GM23338 (cell line): ENCODE data around the gene RBP3. TPM values are rescaled to one million over a fixed set of nuclear protein-coding genes. Genes with fewer than 3 reads are reported as not detected.

Experiments used
- ATAC-seq: fragments of 200-7000 bp; cut with Tn5 transposase; 3 replicates; pipeline ENCODE4 v1.9.1; 2020
- DNase-seq: peaks from one replicate; pipeline ENCODE4 v3.0.0-alpha.2; 2015; ENCODE audit warnings: low spot score
- H2AFZ ChIP-seq: fragments of 200-600 bp; sonication (generic); 2 replicates; pipeline ENCODE4 v1.8.0; 2016; ENCODE audit warnings: antibody characterized with exemption, mild to moderate bottlenecking, moderate library complexity
- H3F3A ChIP-seq: fragments of 200-600 bp; sonication (generic); replicated peaks from 2 replicates; pipeline ENCODE4 v1.8.0; 2017; ENCODE audit warnings: antibody characterized with exemption, mixed run types, low read depth
- H3K27ac ChIP-seq: fragments of 200-600 bp; sonication (generic); 2 replicates; pipeline ENCODE4 v1.6.1; 2016; ENCODE audit warnings: low read depth
- H3K27me3 ChIP-seq: fragments of 200-600 bp; sonication (generic); 2 replicates; pipeline ENCODE4 v1.8.0; 2016; ENCODE audit warnings: mild to moderate bottlenecking, mixed run types, moderate library complexity; ENCODE audit not compliant: insufficient read depth
- H3K36me3 ChIP-seq: fragments of 200-600 bp; sonication (generic); 2 replicates; pipeline ENCODE4 v1.8.0; 2016; ENCODE audit warnings: mild to moderate bottlenecking; ENCODE audit not compliant: insufficient read depth
- H3K4me1 ChIP-seq: fragments of 200-600 bp; sonication (generic); 2 replicates; pipeline ENCODE4 v1.8.0; 2016; ENCODE audit warnings: mild to moderate bottlenecking, moderate library complexity; ENCODE audit not compliant: insufficient read depth
- H3K4me2 ChIP-seq: fragments of 200-600 bp; sonication (generic); 2 replicates; pipeline ENCODE4 v1.7.1; 2017; ENCODE audit warnings: mixed run types
- H3K4me3 ChIP-seq: fragments of 200-600 bp; sonication (generic); 2 replicates; pipeline ENCODE4 v1.6.1; 2016; ENCODE audit warnings: mixed run types
- H3K79me2 ChIP-seq: fragments of 200-600 bp; sonication (generic); replicated peaks from 2 replicates; pipeline ENCODE4 v1.8.0; 2017; ENCODE audit warnings: mild to moderate bottlenecking; ENCODE audit not compliant: insufficient read depth
- H3K9me2 ChIP-seq: fragments of 200-600 bp; sonication (generic); 2 replicates; pipeline ENCODE4 v1.8.0; 2017; ENCODE audit not compliant: insufficient read depth
- H4K20me1 ChIP-seq: fragments of 200-600 bp; sonication (generic); replicated peaks from 2 replicates; pipeline ENCODE4 v1.8.0; 2017; ENCODE audit warnings: mild to moderate bottlenecking; ENCODE audit not compliant: insufficient read depth
- H3K27ac Mint-ChIP-seq: 2 replicates; pipeline ENCODE4 v1.8.0; 2020; ENCODE audit warnings: inconsistent platforms, mild to moderate bottlenecking, moderate library complexity, mixed read lengths
- H3K27me3 Mint-ChIP-seq: 3 replicates; pipeline ENCODE4 v1.8.0; 2022; ENCODE audit warnings: low read depth, mild to moderate bottlenecking, moderate library complexity, mixed read lengths, inconsistent platforms; ENCODE audit not compliant: insufficient read depth, poor library complexity
- H3K36me3 Mint-ChIP-seq: 3 replicates; pipeline ENCODE4 v1.8.0; 2021; ENCODE audit warnings: low read depth, mild to moderate bottlenecking, inconsistent platforms, moderate library complexity, mixed read lengths
- H3K4me1 Mint-ChIP-seq: 3 replicates; pipeline ENCODE4 v1.8.0; 2020; ENCODE audit warnings: mild to moderate bottlenecking, inconsistent platforms, mixed read lengths
- H3K4me3 Mint-ChIP-seq: 3 replicates; pipeline ENCODE4 v1.8.0; 2021; ENCODE audit warnings: moderate library complexity, mild to moderate bottlenecking, inconsistent platforms, mixed read lengths
- H3K9me3 Mint-ChIP-seq: 3 replicates; pipeline ENCODE4 v1.8.0; 2020; ENCODE audit warnings: moderate library complexity, mild to moderate bottlenecking, inconsistent platforms, mixed read lengths
- CREB1 ChIP-seq: fragments of 250-450 bp; sonication (Bioruptor Pico); IDR thresholded peaks from 2 replicates; pipeline ENCODE4 v1.5.0; 2020; ENCODE audit warnings: low read depth, mild to moderate bottlenecking, moderate library complexity
- EZH2 ChIP-seq: fragments of 200-600 bp; sonication (generic); IDR thresholded peaks from one replicate; pipeline ENCODE4 v1.8.0; 2017; ENCODE audit warnings: antibody characterized with exemption, mild to moderate bottlenecking, low read depth; ENCODE audit not compliant: unreplicated experiment
- EZH2phosphoT487 ChIP-seq: fragments of 200-600 bp; sonication (generic); IDR thresholded peaks from one replicate; pipeline ENCODE4 v1.8.1; 2018; ENCODE audit warnings: antibody characterized with exemption; ENCODE audit not compliant: unreplicated experiment
- JUNB ChIP-seq: IDR thresholded peaks from one replicate; pipeline ENCODE4 v1.6.1; 2016; ENCODE audit warnings: antibody characterized with exemption; ENCODE audit not compliant: unreplicated experiment
- NANOG ChIP-seq: IDR thresholded peaks from 2 replicates; pipeline ENCODE4 v1.6.1; 2016; ENCODE audit warnings: antibody characterized with exemption, borderline replicate concordance
- POLR2AphosphoS5 ChIP-seq: IDR thresholded peaks from 2 replicates; pipeline ENCODE4 v1.6.1; 2016; ENCODE audit warnings: antibody characterized with exemption, low read depth
- STAT1 ChIP-seq: IDR thresholded peaks from one replicate; pipeline ENCODE4 v1.6.1; 2016; ENCODE audit warnings: antibody characterized with exemption; ENCODE audit not compliant: unreplicated experiment
- ZNF114 ChIP-seq: fragments of 250-450 bp; sonication (Bioruptor Pico); IDR thresholded peaks from 2 replicates; pipeline ENCODE4 v1.5.0; 2020; ENCODE audit warnings: mild to moderate bottlenecking, moderate library complexity
- ZNF331 ChIP-seq: fragments of 250-450 bp; sonication (Bioruptor Pico); IDR thresholded peaks from 2 replicates; pipeline ENCODE4 v1.5.0; 2020; ENCODE audit warnings: low read depth, mild to moderate bottlenecking, moderate library complexity
- polyA plus RNA-seq: library from polyadenylated mRNA; unstranded; fragments of >200 nt; fragmentation: Nextera tagmentation; extraction: Ambion mirVana; gene quantifications from 2 replicates; pipeline ENCODE4 v1.2.1, GENCODE V29; 2016
- total RNA-seq: library from RNA; depleted of rRNA; stranded (reverse); fragments of >200 nt; shearing (Covaris generic); gene quantifications from 2 replicates; pipeline ENCODE4 v1.2.3, GENCODE V29; 2014
- TF ChIP-seq, protein P1 (sequence below): IDR thresholded peaks from one replicate; pipeline ENCODE4 v1.6.1; 2018; ENCODE audit warnings: antibody characterized with exemption; ENCODE audit not compliant: unreplicated experiment
- TF ChIP-seq, protein P2 (sequence below): IDR thresholded peaks from 2 replicates; pipeline ENCODE4 v1.6.1; 2016; ENCODE audit warnings: antibody characterized with exemption
- TF ChIP-seq, protein P3 (sequence below): fragments of 250-450 bp; sonication (Bioruptor Pico); IDR thresholded peaks from 2 replicates; pipeline ENCODE4 v1.5.0; 2020; ENCODE audit warnings: mild to moderate bottlenecking, moderate library complexity
- TF ChIP-seq, protein P4 (sequence below), 2 experiments: fragments of 200-600 bp in 1 of 2; sonication (generic) in 1 of 2; conservative IDR thresholded peaks; 2 replicates each; pipeline versions ENCODE4 v1.5.1 to v1.6.1; 2016 to 2017; ENCODE audit warnings: antibody characterized with exemption in 2 of 2, low read depth in 2 of 2, mild to moderate bottlenecking in 2 of 2, moderate library complexity in 1 of 2

The RBP3 gene
- total and polyA plus RNA-seq, 2 experiments from 2014 or later, result not detected

DNA sequence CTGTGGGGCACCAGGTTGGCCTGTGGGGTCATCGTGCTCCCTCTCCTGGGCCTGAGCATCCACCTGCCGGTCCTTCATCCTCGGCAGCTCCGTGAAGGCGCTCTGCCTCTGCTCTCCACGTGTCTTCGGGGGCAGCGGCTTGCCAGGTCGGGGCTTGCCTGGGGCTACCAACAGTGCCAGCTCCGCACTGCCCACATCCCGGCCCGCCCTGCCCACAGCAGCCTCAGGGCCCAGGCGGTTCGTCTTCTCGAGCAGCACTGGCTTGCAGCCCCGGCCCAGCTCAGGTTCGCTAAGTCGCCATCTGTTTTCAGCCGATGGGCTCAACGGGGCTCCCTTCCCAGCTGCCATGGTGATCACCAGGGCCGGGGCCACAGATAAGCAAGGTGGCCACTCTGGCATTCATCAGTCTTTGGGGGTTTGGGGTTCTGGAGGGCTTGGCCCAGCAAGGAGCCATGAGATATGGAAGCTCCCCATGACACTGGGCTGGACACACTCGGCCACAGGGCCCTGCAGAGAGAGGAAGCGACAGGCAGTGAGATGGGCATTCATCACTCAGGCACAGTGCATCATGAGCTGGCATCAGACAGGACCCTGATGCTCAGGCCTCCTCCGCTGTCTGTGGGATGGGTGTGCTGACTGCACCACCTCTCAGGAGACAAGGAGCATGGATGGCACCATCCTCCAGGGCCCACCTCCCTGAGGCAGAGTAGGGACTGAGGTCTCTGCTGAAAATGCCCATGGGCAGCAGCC lies 20.4 kb downstream of the RBP3 start:
- Mint-ChIP-seq H3K4me1 (peaks cover 37% of the 10 kb centered on the region), H3K4me3 (no peak overlapping the region), H3K36me3 (no peaks in the 10 kb centered on the region), H3K27me3 (peaks cover 6% of the 10 kb centered on the region), H3K9me3 (no peaks in the 10 kb centered on the region), H3K27ac (no peak overlapping the region)
- Histone ChIP-seq H2AFZ (no peak overlapping the region), H3K27ac (no peak overlapping the region), H3K4me1 (peaks cover 13% of the 10 kb centered on the region), H3K36me3 (no peaks in the 10 kb centered on the region), H3K27me3 (no peaks in the 10 kb centered on the region), H3K79me2 (no peaks in the 10 kb centered on the region), H3K4me3 (no peak overlapping the region), H4K20me1 (no peaks in the 10 kb centered on the region), H3K4me2 (no peak overlapping the region), H3F3A (no peaks in the 10 kb centered on the region), H3K9me2 (no peaks in the 10 kb centered on the region)
- no peak for ATAC-seq
- DNase-seq, result no peak
- no peak for TF ChIP-seq POLR2AphosphoS5
- TF ChIP-seq CREB1 (CRISPR knock-in tag), result no peak
- no peak for TF ChIP-seq JUNB
- TF ChIP-seq, protein P1, sequence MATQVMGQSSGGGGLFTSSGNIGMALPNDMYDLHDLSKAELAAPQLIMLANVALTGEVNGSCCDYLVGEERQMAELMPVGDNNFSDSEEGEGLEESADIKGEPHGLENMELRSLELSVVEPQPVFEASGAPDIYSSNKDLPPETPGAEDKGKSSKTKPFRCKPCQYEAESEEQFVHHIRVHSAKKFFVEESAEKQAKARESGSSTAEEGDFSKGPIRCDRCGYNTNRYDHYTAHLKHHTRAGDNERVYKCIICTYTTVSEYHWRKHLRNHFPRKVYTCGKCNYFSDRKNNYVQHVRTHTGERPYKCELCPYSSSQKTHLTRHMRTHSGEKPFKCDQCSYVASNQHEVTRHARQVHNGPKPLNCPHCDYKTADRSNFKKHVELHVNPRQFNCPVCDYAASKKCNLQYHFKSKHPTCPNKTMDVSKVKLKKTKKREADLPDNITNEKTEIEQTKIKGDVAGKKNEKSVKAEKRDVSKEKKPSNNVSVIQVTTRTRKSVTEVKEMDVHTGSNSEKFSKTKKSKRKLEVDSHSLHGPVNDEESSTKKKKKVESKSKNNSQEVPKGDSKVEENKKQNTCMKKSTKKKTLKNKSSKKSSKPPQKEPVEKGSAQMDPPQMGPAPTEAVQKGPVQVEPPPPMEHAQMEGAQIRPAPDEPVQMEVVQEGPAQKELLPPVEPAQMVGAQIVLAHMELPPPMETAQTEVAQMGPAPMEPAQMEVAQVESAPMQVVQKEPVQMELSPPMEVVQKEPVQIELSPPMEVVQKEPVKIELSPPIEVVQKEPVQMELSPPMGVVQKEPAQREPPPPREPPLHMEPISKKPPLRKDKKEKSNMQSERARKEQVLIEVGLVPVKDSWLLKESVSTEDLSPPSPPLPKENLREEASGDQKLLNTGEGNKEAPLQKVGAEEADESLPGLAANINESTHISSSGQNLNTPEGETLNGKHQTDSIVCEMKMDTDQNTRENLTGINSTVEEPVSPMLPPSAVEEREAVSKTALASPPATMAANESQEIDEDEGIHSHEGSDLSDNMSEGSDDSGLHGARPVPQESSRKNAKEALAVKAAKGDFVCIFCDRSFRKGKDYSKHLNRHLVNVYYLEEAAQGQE, result no peak
- TF ChIP-seq ZNF114 (CRISPR knock-in tag), result no peak
- no peak for TF ChIP-seq ZNF331
- no peak for TF ChIP-seq EZH2phosphoT487
- TF ChIP-seq, protein P2, sequence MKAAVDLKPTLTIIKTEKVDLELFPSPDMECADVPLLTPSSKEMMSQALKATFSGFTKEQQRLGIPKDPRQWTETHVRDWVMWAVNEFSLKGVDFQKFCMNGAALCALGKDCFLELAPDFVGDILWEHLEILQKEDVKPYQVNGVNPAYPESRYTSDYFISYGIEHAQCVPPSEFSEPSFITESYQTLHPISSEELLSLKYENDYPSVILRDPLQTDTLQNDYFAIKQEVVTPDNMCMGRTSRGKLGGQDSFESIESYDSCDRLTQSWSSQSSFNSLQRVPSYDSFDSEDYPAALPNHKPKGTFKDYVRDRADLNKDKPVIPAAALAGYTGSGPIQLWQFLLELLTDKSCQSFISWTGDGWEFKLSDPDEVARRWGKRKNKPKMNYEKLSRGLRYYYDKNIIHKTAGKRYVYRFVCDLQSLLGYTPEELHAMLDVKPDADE, result no peak
- TF ChIP-seq, protein P3, sequence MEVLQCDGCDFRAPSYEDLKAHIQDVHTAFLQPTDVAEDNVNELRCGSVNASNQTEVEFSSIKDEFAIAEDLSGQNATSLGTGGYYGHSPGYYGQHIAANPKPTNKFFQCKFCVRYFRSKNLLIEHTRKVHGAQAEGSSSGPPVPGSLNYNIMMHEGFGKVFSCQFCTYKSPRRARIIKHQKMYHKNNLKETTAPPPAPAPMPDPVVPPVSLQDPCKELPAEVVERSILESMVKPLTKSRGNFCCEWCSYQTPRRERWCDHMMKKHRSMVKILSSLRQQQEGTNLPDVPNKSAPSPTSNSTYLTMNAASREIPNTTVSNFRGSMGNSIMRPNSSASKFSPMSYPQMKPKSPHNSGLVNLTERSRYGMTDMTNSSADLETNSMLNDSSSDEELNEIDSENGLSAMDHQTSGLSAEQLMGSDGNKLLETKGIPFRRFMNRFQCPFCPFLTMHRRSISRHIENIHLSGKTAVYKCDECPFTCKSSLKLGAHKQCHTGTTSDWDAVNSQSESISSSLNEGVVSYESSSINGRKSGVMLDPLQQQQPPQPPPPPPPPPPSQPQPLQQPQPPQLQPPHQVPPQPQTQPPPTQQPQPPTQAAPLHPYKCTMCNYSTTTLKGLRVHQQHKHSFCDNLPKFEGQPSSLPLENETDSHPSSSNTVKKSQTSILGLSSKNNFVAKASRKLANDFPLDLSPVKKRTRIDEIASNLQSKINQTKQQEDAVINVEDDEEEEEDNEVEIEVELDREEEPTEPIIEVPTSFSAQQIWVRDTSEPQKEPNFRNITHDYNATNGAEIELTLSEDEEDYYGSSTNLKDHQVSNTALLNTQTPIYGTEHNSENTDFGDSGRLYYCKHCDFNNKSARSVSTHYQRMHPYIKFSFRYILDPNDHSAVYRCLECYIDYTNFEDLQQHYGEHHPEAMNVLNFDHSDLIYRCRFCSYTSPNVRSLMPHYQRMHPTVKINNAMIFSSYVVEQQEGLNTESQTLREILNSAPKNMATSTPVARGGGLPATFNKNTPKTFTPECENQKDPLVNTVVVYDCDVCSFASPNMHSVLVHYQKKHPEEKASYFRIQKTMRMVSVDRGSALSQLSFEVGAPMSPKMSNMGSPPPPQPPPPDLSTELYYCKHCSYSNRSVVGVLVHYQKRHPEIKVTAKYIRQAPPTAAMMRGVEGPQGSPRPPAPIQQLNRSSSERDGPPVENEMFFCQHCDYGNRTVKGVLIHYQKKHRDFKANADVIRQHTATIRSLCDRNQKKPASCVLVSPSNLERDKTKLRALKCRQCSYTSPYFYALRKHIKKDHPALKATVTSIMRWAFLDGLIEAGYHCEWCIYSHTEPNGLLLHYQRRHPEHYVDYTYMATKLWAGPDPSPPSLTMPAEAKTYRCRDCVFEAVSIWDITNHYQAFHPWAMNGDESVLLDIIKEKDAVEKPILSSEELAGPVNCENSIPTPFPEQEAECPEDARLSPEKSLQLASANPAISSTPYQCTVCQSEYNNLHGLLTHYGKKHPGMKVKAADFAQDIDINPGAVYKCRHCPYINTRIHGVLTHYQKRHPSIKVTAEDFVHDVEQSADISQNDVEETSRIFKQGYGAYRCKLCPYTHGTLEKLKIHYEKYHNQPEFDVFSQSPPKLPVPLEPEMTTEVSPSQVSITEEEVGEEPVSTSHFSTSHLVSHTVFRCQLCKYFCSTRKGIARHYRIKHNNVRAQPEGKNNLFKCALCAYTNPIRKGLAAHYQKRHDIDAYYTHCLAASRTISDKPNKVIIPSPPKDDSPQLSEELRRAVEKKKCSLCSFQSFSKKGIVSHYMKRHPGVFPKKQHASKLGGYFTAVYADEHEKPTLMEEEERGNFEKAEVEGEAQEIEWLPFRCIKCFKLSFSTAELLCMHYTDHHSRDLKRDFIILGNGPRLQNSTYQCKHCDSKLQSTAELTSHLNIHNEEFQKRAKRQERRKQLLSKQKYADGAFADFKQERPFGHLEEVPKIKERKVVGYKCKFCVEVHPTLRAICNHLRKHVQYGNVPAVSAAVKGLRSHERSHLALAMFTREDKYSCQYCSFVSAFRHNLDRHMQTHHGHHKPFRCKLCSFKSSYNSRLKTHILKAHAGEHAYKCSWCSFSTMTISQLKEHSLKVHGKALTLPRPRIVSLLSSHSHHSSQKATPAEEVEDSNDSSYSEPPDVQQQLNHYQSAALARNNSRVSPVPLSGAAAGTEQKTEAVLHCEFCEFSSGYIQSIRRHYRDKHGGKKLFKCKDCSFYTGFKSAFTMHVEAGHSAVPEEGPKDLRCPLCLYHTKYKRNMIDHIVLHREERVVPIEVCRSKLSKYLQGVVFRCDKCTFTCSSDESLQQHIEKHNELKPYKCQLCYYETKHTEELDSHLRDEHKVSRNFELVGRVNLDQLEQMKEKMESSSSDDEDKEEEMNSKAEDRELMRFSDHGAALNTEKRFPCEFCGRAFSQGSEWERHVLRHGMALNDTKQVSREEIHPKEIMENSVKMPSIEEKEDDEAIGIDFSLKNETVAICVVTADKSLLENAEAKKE, result no peak
- no peak for TF ChIP-seq STAT1
- TF ChIP-seq, protein P4, sequence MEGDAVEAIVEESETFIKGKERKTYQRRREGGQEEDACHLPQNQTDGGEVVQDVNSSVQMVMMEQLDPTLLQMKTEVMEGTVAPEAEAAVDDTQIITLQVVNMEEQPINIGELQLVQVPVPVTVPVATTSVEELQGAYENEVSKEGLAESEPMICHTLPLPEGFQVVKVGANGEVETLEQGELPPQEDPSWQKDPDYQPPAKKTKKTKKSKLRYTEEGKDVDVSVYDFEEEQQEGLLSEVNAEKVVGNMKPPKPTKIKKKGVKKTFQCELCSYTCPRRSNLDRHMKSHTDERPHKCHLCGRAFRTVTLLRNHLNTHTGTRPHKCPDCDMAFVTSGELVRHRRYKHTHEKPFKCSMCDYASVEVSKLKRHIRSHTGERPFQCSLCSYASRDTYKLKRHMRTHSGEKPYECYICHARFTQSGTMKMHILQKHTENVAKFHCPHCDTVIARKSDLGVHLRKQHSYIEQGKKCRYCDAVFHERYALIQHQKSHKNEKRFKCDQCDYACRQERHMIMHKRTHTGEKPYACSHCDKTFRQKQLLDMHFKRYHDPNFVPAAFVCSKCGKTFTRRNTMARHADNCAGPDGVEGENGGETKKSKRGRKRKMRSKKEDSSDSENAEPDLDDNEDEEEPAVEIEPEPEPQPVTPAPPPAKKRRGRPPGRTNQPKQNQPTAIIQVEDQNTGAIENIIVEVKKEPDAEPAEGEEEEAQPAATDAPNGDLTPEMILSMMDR (conservative IDR thresholded peaks at IDR 0.05; ENCODE audit: low read depth in 2 of 2), result no peak
- no peak for TF ChIP-seq NANOG
- no peak for TF ChIP-seq EZH2
